HG03175 (cell line): ENCODE results near the gene PODN.

Experiments
- ATAC-seq: cut with Tn5 transposase; IDR thresholded peaks from one replicate; pipeline ENCODE4 v1.9.1; 2021; ENCODE audit warnings: mild to moderate bottlenecking, moderate library complexity; ENCODE audit not compliant: unreplicated experiment

The PODN gene

DNA sequence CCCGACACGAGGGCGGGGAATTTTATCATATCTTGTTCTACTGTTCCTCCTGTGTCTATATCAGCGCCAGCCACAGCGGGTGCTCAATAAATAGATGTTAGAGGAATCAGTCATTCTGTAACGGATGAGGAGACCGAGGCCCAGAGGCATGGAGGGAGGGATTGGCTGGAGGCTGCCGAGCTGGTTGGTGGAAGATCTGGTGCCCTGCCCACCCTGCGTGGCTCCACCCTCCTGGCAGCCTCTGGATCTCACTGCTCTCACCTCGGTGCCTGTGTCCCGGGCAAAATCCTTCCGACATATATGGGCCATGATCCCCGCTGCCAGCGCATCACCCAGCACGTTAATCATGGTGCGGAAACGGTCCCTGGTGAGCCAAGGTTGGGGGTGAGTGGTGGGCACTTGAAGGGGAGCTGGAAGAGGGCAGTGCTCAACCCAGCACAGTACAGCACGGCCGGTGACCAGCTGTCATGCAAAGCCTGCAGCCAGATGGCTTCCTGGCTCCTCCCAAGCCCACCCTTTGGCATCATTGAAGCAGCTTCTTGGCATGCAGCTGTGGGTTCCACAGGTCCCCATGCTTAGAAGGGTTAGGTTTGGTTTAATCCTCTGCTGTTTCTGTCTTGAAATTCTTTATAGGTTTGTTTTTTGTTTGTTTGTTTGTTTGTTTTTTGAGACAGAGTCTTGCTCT, 26.7 kb downstream of the PODN start:
- ATAC-seq: no peak

DNA sequence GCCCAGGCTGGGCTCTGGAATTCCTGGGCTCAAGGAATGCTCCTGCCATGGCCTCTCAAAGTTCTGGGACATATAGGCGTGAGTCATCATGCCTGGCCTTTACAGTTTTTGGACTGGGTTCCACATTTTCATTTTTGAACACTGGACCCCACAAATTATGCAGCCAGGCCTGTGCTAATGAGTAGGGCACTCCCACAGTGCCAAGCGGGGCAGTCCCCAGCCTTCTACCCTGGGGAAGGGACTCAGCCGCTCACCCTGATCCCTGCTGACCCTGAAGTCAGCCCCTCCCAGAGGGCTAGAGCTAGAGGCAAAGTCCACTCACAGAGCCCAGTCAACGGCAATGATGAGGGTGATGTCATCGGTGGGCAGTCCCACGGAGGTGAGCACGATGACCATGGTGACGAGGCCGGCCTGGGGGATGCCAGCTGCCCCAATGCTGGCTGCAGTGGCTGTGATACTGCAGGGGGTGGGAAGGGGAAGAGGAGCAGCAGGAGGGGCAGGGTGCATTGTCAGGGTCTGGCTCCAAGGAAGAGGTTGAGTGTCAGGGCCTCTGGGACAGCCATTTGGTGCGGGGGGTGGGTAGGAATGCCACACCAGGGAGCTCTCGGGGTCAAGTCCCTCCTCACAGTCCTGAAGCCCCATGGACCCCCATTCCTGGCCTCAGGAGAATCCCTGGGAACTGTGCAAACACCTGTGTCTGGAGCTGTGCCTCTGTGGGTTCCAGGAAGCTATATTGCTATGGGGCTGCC, 27.6 kb downstream of the PODN start:
- ATAC-seq: no peak

DNA sequence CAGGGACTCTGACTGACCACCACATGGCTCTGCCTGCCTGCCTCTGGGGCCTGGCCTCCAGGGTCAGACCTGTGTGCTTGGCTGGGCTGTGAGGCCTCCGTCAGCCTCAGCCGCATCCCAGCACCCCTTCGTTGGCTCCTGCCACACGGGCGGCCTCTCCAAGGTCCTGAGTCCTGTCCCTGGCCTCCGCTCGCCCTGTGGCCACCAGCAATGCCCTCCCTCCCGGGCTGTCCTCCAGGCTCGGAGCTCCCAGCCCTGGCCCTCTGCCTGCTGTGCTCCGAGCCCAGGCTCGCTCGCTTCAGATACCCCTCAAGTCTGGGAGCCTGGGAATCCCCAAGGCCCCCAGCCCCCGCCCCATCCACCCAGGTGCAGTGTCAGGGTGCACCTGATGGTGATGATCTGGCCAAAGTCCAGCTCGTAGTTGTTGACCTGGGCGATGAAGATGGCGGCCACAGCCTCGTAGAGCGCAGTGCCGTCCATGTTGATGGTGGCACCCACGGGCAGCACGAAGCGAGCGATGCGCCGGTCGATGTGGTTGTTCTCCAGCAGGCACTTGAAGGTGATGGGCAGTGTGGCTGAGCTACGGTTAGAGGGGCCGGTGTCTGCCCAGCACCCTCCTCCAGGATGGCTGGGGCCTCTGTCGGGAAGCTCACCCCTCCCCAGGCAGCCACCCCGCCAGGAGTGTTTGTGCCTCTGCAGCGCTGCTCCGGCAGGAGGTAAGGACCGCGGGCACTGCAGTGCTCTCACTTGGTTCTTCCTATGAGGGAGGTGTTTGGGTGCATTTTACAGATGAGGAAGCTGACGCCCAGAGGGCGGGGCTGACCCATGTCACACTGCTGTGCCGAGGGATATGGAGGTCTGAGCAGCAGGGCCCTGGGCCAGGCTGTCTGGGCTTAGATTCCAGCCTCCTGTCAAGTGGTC, 28.5 kb downstream of the PODN start:
- no peak for ATAC-seq

DNA sequence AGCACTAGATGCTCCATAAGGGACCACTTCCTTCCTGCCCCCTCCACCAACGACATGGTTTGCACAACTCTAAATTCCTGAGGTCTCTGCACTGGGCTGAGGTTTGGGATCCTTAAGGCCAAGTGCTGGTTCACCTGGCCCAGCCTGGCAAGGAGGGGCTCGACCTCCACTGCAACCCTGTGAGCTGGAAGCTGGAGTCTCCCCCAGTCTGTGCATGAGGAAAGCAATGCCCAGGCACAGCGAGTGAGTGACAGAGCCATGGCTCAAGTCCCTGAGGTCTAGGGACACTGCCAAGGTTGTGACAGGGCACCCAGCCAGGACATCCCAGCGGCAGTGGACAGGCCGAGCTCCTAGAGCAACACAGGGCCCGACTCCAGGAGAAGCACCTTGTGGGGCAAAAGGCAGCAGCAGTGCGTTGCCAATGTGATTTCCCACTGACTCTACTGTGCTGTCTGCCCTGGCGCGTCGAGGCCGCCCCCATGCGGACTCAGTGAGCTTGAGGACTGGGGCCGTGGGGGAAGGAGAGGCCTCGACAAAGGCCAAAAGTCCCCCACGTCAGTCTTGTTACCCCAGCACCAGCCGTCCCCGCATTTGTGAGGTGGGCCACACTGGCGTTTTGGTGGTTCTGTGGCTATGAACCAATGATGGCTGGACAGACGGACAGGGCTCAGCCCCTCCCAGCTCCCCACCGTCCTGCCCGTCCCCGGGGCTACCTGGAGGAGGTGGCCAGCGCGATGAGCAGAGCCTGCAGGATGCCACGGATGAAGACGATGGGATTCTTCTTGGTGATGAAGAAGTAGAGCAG, 30.0 kb downstream of the PODN start:
- ATAC-seq: no peak

DNA sequence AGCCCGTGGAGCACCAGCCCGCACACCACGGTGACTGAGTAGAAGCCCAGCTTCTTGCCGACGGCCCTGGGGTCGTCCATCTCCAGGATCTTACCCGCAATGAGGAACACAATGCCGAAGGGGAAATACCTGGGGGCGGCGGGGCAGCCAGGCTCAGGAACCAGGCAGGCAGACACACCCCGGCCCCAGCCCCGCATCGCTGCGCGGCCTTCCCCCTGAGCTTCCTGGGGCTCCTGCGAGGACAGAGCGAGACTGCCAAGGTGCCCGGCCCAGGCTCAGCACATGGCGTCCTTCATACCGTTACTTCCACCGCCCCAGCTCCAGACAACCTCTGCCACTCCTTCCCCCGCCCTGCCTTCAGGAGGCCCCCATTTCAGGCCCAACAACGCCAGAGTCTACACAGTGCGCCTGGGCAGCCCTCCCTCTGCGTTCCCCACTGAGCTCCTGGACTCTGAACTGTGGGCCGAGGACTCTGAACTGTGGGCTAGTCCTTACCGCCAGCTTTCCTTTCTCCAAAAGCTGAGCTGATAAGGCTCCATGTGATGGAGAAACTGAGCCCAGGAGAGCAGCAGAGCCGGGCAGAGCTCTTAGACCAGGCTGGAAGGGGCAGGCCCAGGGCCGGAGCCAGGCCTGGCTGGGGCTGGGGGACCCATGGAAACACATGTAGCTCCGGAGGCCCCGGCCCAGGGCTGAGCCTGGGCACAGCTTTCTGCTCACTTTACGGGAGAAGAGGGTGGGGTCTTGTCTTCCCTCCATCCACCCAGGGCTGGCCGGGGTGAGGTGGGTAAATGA, 30.8 kb downstream of the PODN start:
- no peak for ATAC-seq

DNA sequence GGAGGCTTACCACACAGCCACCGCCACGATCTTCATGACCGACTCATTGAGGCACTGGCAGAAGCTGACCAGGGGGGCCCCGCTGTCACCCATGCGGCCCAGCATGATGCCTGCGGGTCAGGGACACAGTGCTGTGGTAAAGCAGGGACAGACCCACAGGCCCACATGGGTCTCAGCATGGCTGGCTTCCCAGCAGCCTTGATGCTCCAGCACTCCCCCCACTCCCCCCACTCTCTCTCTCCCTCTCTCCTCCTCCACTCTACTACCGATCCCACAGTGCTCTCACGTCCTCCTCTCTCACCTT, 31.4 kb downstream of the PODN start:
- no peak for ATAC-seq

DNA sequence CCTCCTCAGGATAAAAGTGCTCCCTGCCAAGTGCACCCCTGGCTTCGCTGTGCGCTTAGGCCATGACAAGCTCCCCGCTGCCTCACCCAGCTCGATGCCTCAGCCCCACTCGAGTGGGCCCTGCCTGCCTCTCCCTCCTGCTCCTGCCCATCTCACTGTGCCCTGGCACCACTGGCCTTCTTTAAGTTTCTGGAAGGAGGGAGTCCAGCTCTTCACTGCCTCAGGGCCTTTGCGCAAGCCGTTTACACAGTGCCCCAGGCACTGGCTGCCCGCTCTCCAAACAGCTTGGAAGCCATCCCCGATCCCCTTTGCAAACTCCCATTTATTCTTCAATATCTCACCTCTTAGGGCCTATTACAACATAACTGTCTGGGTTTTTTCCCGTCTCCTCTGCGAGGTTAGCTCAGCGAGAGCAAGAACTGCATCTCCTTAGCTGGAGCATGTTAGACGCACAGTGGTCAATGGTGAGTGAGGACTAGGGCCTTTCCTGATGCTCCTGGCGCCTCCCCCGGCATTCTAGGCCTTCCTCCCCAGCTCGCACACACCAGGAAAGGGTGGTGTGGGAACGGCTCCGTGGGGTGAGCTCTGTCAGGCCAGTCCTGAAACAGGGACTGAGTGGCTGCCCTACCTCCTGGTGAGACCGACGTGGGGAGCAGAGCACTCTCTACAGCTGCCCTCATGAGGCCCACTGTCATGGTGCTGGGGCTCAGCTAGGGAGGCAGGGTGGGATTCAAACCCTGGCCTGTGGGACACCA, 31.9 kb downstream of the PODN start:
- no peak for ATAC-seq

DNA sequence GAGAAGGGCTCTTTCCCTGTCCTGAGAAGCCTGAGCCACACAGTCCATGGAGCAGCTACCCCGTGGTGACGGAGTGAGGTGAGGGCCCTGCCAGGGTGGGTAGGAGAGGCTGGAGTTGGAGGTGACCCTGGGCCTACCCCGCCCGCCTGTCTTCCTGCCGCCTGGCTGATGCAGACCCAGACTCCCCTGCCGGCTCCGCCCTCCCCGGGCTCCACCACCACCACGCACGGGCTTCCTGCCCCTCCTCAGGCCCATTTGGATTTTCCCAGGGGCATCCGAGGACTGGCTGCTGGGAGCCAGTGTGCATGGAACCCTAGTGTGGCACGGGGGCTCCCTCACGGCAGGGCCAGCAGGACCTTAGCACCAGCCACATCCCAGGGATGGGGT, 32.5 kb downstream of the PODN start:
- no peak for ATAC-seq

DNA sequence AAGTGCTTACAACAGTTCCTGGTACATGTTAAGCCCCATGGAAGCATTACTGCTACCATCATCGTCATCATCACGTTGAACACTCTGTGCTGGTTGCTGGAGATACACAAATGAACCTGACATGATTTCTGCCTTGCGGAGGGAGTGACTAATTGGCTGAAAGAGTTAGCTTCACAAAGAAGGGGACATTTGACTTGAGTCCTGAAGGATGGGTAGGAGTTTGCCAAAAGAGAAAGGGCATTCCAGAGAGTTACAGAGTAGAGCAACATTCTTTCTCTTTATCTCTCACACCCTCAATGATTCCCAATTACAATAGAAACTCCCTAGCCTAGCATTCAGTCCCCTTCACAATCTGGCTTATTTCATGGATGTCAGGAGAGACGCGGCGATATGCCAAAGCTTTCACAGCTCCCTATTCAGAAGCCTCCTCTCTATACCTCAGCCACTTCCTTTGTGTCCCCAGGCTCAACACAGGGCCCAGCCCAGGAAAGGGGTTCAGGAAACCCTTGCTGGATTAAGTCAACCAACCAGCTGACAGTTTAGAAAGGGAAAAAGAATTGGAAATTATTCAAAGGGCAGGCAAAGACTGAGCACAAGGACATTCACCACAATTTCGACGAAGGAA, 42.4 kb downstream of the PODN start:
- ATAC-seq: no peak

DNA sequence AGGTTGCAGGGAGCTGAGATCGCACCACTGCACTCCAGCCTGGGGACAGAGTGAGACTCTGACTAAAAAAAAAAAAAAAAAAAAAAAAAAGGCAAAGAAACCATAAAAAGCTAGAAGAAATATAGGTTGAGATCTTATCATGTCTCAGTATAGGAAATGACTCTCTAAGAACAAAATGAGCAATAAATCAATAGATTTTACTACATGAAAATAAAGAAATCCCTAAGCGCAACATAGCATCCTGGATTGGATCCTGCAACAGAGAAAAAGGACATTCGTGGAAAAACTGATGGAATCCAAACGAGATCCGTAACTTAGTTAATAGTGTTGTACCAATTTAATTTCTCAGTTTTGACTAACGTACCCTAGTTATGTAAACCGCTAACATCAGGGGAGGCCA, 45.1 kb downstream of the PODN start:
- ATAC-seq: no peak

DNA sequence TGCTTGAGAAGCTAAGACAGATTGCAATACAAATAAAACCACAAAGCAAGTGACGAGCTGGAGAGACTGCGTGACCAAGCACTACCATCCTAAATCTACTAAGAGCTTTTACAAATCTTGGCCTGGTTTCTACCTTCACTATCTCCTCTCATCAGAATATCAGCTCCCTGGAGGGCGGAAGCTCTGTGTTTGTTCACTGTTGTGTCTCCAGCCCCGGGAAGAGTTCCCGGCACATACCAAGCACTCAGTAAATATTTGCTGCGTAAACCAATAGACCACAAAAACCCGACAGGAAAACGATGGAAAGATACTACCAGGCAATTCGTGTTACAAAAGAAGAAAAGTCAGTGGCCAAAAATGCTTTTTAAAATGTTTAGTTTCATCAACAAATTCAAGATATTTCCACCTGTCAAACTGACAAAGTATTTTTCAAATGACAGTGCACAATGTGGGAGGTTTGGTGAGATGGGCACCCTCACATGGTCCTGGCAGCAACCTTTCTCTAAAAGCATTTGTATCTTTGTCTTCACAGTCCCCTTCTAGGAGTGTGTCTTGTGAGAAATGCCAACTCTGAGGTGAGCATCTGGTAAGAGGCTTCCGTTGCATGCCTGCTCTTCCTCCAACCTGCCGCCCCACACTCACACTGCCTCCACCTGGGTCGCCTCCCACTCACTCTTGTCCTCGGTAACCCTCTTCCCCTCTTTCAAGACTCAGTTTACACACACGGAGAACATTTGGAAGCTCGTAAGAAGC, 45.7 kb downstream of the PODN start:
- no peak for ATAC-seq

DNA sequence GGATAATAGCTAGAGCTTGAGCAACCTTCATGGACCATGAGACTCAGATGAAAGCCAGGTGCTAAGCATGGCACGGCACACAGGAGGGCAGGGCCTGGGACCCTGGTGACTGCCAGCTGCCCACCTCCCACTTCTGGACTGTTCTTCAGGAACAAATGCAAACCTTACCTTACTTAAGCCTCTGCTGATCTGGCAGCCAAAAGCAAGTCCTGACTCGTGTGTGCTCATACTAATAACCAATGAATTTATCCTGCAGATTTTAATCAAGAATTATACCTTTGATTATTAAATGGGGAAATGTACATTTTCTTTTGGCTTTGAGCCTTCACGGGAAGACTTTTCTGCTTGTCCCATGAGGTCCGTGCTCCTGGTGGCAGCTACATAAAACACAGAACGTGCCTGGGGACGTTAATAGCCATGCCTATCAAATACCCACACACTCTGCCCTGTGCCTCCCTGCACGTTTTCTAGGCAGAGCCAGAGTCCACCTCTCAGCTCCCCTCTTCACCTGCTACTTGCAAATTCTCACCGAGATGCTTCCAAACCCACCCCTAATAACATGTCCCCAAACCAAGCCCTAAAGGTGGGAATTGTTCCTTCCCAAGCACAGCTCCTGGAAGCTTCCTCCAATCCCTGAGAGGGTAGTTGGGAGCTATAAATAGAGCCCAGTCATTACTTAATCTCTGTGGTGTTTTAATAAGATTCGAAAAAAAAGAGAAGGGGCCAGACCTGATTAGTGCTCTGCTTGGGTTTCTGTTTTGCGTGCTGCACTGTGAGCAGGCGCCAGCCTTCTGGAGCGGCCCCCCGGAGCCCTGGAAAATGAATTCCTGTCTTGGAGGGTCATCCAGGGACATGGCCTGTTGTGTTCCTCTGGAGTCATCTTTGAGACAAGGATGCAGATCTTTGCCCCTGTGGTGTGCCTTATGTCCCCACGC, 46.9 kb downstream of the PODN start:
- ATAC-seq: no peak

DNA sequence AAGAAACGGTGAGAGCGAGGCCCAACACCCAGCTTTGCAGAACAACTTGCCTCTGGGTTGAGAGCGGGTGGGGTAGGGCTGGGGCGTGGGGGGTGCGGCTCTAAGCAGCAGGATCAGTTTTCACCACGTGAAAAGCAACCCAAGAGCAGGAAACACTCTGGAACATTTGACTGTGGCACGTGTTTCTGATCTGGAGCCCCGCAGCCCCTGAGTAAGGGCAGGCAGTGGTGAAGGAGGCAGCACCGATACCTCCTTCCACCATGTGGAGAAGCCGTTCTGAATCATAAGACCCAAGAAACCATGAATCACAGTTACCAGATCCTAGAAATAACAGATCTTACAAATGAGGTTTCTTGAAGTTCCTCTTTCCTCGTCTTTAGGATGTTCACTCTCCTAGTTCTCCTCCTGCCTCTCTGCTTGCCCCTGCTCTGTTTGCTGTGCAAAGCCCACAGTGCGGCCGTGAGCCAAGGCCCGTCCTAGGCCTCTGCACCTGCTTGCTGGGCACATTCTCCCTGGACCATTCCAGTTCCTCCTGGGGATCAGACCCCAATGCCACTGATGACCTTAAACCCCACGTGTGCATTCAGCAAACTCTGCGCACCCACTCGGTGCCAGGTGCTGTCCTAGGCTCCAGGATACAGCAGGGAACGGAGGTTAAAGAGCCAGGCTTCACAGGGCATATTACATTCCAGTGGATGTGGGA, 48.5 kb downstream of the PODN start:
- ATAC-seq: no peak

DNA sequence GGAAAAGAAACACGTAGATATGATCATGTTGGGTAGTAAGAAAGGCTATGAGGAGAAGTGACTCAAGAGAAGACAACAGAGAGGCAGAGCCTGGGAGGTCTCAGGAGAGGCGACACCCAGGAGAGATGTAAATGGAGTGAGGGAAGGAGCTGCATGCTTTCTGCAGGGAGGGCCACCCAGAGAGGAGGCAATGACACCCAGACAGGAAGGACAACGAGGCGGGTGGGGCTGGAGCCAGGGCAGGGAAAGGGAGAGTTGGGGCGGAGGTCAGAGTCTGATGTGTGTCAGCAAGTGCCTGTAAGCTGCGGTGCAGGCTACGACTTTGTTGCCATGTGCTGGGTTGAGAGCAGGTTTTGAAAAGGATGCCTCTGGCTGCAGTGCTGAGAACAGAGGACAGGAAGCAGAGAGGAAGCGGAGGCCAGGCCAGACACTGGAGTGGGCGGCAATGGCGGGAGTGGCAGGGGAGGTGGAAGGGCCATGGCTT, 49.1 kb downstream of the PODN start:
- ATAC-seq: no peak

DNA sequence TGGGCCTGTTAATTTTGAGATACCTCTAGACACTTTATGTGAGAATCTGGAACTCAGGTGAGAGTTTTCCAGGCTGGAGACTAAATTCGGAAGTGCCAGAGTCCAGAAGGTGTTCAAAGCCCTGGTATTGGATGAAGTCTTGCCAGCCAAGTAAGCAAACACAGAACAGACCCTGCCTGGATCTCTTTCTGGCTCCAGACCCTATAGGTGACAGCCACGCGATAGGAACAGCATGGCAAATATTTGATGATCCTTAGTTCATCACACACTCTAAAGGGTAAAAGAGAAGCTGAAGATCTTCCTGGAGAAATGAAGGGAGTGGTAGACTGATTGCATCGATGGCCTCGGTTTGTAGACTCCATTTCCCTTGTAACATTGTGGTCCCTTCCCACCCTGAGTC, 49.7 kb downstream of the PODN start:
- no peak for ATAC-seq

DNA sequence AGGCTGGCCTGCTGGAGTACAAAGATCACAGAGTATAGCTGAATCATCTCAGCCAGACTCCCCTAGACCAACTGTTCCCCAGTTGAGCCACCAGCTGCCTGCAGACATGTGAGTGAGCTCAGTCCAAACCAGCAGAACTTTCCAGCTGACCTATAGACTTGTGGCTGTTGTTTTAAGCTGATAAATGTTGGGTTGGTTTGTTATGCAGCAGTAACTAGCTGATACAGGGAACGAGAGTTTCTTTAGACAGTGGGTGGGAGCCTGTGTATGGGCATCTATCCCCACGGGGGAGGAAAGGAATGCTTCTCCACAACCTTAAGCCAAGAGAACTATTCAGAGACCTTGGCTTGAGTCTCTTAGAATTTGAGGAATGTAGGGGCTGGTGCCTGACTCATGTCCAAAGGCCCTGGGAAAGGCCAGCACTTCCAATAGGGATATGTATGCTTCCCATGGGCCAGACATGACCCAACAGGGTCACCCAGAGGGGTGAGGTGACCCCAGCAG, 50.3 kb downstream of the PODN start:
- no peak for ATAC-seq
